GM20000 (cell line): Measurements from ENCODE around the gene BTBD18.

Source experiments
- DNase-seq: peaks from one replicate; pipeline ENCODE4 v3.0.0; 2012; ENCODE audit warnings: low spot score
- CTCF ChIP-seq: IDR thresholded peaks from 2 replicates; pipeline ENCODE4 v1.5.1; 2012; ENCODE audit warnings: mild to moderate bottlenecking, control low read depth; ENCODE audit errors: extremely low read depth, missing control alignments

Gene BTBD18

GRCh38 chr11:57775491-57775890 is 23.9 kb upstream of the BTBD18 start:
- no peak for TF ChIP-seq CTCF
- no peak for DNase-seq

DNA sequence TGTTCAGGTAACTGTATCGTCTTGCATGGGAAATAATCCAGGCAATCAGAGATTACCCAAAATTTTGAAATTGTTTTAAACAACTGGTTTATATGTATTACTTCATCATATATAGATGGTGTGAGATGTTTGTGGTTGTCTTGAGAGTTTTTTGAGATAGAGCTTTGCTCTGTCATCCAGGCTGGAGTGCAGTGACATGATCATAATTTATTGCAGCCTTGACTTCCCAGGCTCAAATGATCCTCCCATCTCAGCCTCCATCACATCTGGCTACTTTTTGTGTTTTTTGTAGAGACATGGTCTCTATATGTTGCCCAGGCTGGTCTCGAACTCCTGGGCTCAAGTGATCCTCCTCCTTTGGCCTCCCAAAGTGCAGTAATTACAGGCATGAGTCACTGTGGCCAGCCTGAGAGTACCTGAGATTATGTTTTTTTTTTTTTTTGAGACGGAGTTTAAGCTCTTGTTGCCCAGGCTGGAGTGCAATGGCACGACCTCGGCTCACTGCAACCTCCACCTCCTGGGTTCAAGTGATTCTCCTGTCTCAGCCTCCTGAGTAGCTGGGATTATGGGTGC is 21.5 kb upstream of the BTBD18 start:
- no peak for DNase-seq
- TF ChIP-seq CTCF: no peak

GRCh38 chr11:57772562-57772961 is 20.9 kb upstream of the BTBD18 start:
- no peak for DNase-seq

DNA sequence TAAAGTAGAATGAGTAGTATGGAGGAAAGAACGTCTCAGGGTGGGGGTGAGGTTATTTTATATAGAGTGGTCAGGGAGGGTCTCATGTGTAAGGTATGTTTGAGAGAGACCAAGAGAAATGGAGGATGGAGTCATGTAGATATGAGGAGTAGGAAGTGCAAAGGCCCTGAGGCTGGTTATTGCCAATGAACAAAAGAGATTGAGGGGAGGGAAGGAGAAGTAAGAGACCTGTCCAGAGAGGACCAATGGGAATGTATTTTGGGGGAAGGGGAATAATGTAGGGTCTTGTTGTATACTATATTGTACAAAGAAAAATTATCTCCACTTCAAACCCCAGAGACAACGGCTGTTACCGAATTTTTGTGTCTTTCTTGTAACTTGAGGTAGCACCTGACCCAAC is 19.7 kb upstream of the BTBD18 start:
- no peak for TF ChIP-seq CTCF
- no peak for DNase-seq

More at GRCh38 chr11:57772562-57772961, 20.9 kb upstream of the BTBD18 start:
- TF ChIP-seq CTCF: no peak

DNA sequence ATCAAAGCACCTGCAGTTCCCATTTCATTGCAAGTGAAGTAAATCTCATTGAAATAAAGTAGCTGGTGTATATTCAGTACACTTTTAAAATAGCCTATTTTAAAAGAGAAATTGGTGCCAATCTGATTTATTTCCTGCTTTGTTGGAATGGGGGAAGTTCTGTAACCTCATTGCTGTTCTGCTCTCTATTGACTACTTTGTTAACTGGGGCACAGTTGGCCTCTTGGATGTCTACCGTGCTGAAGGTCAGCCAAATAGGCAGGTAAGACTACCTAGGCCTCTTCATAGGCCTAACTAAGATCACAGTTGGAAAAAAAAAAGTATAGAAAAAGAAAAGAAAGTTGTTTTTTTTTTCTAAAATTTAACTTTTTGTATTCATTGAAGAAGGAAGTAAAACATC is 19.2 kb upstream of the BTBD18 start:
- DNase-seq: no peak
- no peak for TF ChIP-seq CTCF

DNA sequence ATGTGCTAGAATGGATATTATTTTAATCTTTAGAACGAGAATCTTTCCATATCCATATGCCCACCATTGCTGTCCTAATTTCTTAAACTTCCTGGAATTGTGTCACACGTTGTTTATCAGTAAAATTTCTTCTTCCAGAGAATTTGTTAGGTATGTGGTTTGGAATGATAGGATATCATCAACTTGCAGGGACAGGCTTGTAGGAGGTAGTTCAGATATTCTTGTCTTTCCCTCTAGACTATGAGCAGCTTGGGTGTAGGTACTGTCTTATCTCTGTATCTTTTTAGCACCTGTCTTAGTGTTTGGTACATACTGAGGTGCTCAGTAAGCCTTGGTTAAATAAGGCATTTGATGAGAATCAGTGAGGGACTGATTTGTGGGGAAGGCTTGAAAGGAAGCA is 13.4 kb upstream of the BTBD18 start:
- TF ChIP-seq CTCF: no peak
- DNase-seq: no peak

DNA sequence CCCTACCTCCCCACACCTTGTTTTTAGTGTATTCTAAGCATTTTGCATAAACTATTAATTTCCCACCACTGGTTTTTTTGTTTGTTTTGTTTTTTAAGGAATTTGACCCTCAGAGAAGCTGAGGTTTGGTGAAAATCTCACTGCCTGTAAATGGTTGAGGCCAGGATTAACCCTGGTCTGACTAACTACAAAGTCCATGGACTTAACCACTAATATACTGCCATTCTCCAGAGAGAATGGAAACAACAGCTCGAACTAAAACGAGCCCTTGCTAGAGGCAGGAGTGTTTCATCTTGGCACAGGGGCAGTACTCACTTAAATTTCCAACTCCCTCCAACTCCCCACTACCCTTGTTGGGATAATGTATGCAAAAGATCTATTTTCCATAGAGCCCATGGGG is 12.9 kb upstream of the BTBD18 start:
- no peak for TF ChIP-seq CTCF
- DNase-seq: no peak

DNA sequence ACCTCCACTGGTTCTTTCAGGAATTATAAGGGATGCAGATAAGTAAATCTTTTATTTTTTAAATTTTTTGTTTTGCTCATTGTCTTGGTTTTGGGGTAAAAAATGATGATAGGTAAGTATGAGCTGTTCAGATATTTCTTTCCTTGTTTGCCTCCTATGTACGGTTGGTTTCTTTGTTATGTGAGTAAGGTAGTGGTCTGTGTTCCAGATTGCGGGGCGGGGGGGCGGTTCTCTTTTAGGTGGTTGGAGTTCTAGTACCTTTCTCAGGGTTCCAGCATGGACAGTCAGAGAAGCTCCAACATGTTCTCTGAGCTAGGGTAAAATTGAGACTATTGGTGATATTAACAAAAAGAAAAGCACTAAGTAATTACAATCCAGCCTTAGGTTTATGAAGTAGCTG is 12.4 kb upstream of the BTBD18 start:
- no peak for TF ChIP-seq CTCF
- DNase-seq: no peak
